Left hindlimb (tissue), 1 donor: ENCODE results near the gene CTU1.
"Not testable (repeated sequence)": the region's sequence is repeated elsewhere in the genome, so short reads cannot be mapped to it uniquely, and the experiment has no call there.

ENCODE experiments used
- DNase-seq: peaks from one replicate; pipeline ENCODE4 v3.0.0-alpha.2; 2018

CTU1 gene

GRCh38 chr19:51108066-51108804 lies at the start of gene CTU1:
Gene CTU1 (minus strand): TSS chr19:51108409. CDS start chr19:51104569, 3,840 bp downstream.
- peak; percentile 99 for DNase-seq

GRCh38 chr19:51157265-51157664 lies 49.1 kb upstream of the CTU1 start:
- no peak for DNase-seq

- no peak for DNase-seq
Observed at GRCh38 chr19:51156710-51157109, 48.5 kb upstream of the CTU1 start.

- no peak for DNase-seq
Observed at GRCh38 chr19:51150627-51151026, 42.4 kb upstream of the CTU1 start.

- DNase-seq: no peak
Observed at GRCh38 chr19:51148580-51148979, 40.4 kb upstream of the CTU1 start.

GRCh38 chr19:51147663-51148062 lies 39.5 kb upstream of the CTU1 start:
- no peak for DNase-seq

- DNase-seq: no peak
Observed at GRCh38 chr19:51146751-51147150, 38.5 kb upstream of the CTU1 start.

- no peak for DNase-seq
Observed at GRCh38 chr19:51145916-51146493, 37.8 kb upstream of the CTU1 start.

GRCh38 chr19:51144482-51145045 lies 36.4 kb upstream of the CTU1 start:
- no peak for DNase-seq

GRCh38 chr19:51143486-51143885 lies 35.3 kb upstream of the CTU1 start:
- no peak for DNase-seq

GRCh38 chr19:51142809-51143475 lies 34.7 kb upstream of the CTU1 start:
- DNase-seq: not testable (repeated sequence)

- DNase-seq: no peak
Observed at GRCh38 chr19:51142119-51142518, 33.9 kb upstream of the CTU1 start, which contains the start of gene SIGLEC7. Gene SIGLEC7 (plus strand): TSS chr19:51142301. CDS start chr19:51142370, 69 bp downstream.

- no peak for DNase-seq
Observed at GRCh38 chr19:51141181-51141580, 33.0 kb upstream of the CTU1 start.

- no peak for DNase-seq
Observed at GRCh38 chr19:51140441-51140840, 32.2 kb upstream of the CTU1 start.

GRCh38 chr19:51139299-51140014 lies 31.2 kb upstream of the CTU1 start:
- DNase-seq: no peak

GRCh38 chr19:51138549-51138979 lies 30.4 kb upstream of the CTU1 start:
- DNase-seq: no peak

GRCh38 chr19:51137792-51138425 lies 29.7 kb upstream of the CTU1 start:
- DNase-seq: no peak

GRCh38 chr19:51136851-51137551 lies 28.8 kb upstream of the CTU1 start:
- DNase-seq: no peak

- DNase-seq: no peak
Observed at GRCh38 chr19:51135986-51136762, 28.0 kb upstream of the CTU1 start.

GRCh38 chr19:51135004-51135403 lies 26.8 kb upstream of the CTU1 start:
- no peak for DNase-seq
